ENCODE measurements around the gene PI16. TPM values are rescaled to one million over a fixed set of nuclear protein-coding genes. Genes with fewer than 3 reads are reported as not detected.

The PI16 gene
- total and polyA plus RNA-seq, 7 donors: 1.2 to 49.1 (median 3.1) TPM

- 86 to 88% (median 86%) methylated on average over 21 of the region's 21 CpGs for WGBS, 3 donors
- no peak for DNase-seq
These were observed 59.3 kb downstream of the PI16 start for GRCh38 chr6:37013516-37014491.

More at GRCh38 chr6:37013516-37014491, 59.3 kb downstream of the PI16 start:
- intact Hi-C loops (cut with DNase I): no loop called here
- H3K9me3 ChIP-seq: no peaks in the 10 kb centered on the region
- no peaks in the 10 kb centered on the region for H3K36me3 ChIP-seq (ENCODE audit: insufficient read depth in 1 of 2, low read depth in 1 of 2)
- ATAC-seq: no peak
- H3K4me1 ChIP-seq: peaks cover 3% of the 10 kb centered on the region
- no peaks in the 10 kb centered on the region for H3K27me3 ChIP-seq (ENCODE audit: insufficient read depth in 3 of 3, low read length in 2 of 3)
- no peak overlapping the region for H3K4me3 ChIP-seq
- TF ChIP-seq CTCF (IDR thresholded peaks at IDR 0.05): no peak
- H3K27ac ChIP-seq: no peak overlapping the region

Other genes with a start within 250 kb of the PI16 start
- gene CPNE5, start 115.3 kb upstream of the PI16 start, total RNA-seq: 1 to 10 TPM in 2 of 4 donors, under 1 TPM in 2; 0.27 to 1.1 (median 0.72) TPM
- gene CPNE5, start 115.3 kb upstream of the PI16 start, polyA plus RNA-seq: 1 to 10 TPM in 1 of 3 donors, under 1 TPM in 2; 0.03 to 1.7 (median 0.10) TPM
- gene PPIL1, start 79.9 kb upstream of the PI16 start, total RNA-seq: 10 to 100 TPM; 20.9 to 38.8 (median 22.1) TPM
- gene PPIL1, start 79.9 kb upstream of the PI16 start, polyA plus RNA-seq: 10 to 100 TPM; 18.1 to 92.3 (median 40.4) TPM
- 10 to 100 TPM; 37.1 to 53.4 (median 51.1) TPM for gene C6orf89, start 68.8 kb upstream of the PI16 start, total RNA-seq
- 10 to 100 TPM; 23.2 to 56.3 (median 35.4) TPM for gene C6orf89, start 68.8 kb upstream of the PI16 start, polyA plus RNA-seq
- gene MTCH1, start 31.5 kb downstream of the PI16 start, total RNA-seq: 10 to 100 TPM; 74.6 to 89.2 (median 85.4) TPM
- 100 to 1,000 TPM; 110 to 230 (median 145) TPM for gene MTCH1, start 31.5 kb downstream of the PI16 start, polyA plus RNA-seq
- gene FGD2, start 50.9 kb downstream of the PI16 start, total RNA-seq: 1 to 10 TPM; 1.7 to 4.2 (median 3.1) TPM
- gene FGD2, start 50.9 kb downstream of the PI16 start, polyA plus RNA-seq: 1 to 10 TPM in 1 of 3 donors, under 1 TPM in 2; 0.75 to 1.5 (median 0.92) TPM
- 10 to 100 TPM; 18.0 to 45.5 (median 32.8) TPM for gene PIM1, start 215.4 kb downstream of the PI16 start, total RNA-seq
- gene PIM1, start 215.4 kb downstream of the PI16 start, polyA plus RNA-seq: 10 to 100 TPM in 1 of 3 donors, 1 to 10 TPM in 2; 2.8 to 16.5 (median 7.8) TPM

Measured in psoas muscle (tissue), 8 donors.